Keratinocyte (primary cell): ENCODE measurements around the gene GPR62. TPM values are rescaled to one million over a fixed set of nuclear protein-coding genes. Genes with fewer than 3 reads are reported as not detected.
A peak's percentile ranks its signal among the peaks of the same experiment; 100 is the strongest.

Experiments used
- DNase-seq: peaks from one replicate; pipeline ENCODE4 v3.0.0-alpha.2; 2011; ENCODE audit warnings: low read depth, missing footprints, low spot score
- FAIRE-seq: peaks from 2 replicates; lab custom pipeline; 2011; peaks lifted over from hg19 to GRCh38; lab: Jason Lieb, UNC
- H2AFZ ChIP-seq: 2 replicates; pipeline ENCODE4 v1.6.0; 2012; ENCODE audit warnings: low read length, control low read depth, inconsistent platforms; ENCODE audit not compliant: control insufficient read depth
- H3K27ac ChIP-seq: 2 replicates; pipeline ENCODE4 v1.5.1; 2011; ENCODE audit warnings: low read length; ENCODE audit not compliant: control insufficient read depth, insufficient read depth
- H3K27me3 ChIP-seq: 3 replicates; pipeline ENCODE4 v1.6.0; 2011; ENCODE audit warnings: low read length; ENCODE audit not compliant: control insufficient read depth, insufficient read depth; ENCODE audit errors: extremely low read depth
- H3K36me3 ChIP-seq, 2 experiments: 2 replicates in 1 of 2; 3 replicates in 1 of 2; pipeline ENCODE4 v1.5.1; 2011; ENCODE audit warnings: low read length in 2 of 2, mild to moderate bottlenecking in 1 of 2; ENCODE audit not compliant: control insufficient read depth in 2 of 2, insufficient read depth in 2 of 2; ENCODE audit errors: extremely low read depth in 1 of 2
- H3K4me1 ChIP-seq: 3 replicates; pipeline ENCODE4 v1.5.1; 2011; ENCODE audit warnings: low read length; ENCODE audit not compliant: control insufficient read depth, insufficient read depth; ENCODE audit errors: extremely low read depth
- H3K4me2 ChIP-seq: 3 replicates; pipeline ENCODE4 v1.6.0; 2011; ENCODE audit warnings: low read depth, low read length; ENCODE audit not compliant: control insufficient read depth, insufficient read depth; ENCODE audit errors: extremely low read depth
- H3K4me3 ChIP-seq, 3 experiments: fragments of 200-600 bp in 1 of 3; sonication (generic) in 1 of 3; 2 replicates in 2 of 3; 3 replicates in 1 of 3; pipeline ENCODE4 v1.5.1; 2011 to 2016; ENCODE audit warnings: low read length in 3 of 3, mild to moderate bottlenecking in 3 of 3, control low read depth in 2 of 3, inconsistent platforms in 1 of 3, low read depth in 1 of 3, mixed read lengths in 1 of 3, mixed run types in 1 of 3, moderate library complexity in 1 of 3; ENCODE audit not compliant: control insufficient read depth in 2 of 3, insufficient read depth in 2 of 3; ENCODE audit errors: extremely low read depth in 1 of 3
- H3K79me2 ChIP-seq: 2 replicates; pipeline ENCODE4 v1.6.0; 2012; ENCODE audit warnings: low read length; ENCODE audit not compliant: control insufficient read depth, insufficient read depth
- H3K9ac ChIP-seq: 3 replicates; pipeline ENCODE4 v1.6.0; 2011; ENCODE audit warnings: low read length; ENCODE audit not compliant: control insufficient read depth, insufficient read depth; ENCODE audit errors: extremely low read depth
- H3K9me1 ChIP-seq: 3 replicates; pipeline ENCODE4 v1.6.0; 2011; ENCODE audit warnings: low read length; ENCODE audit not compliant: control insufficient read depth, insufficient read depth; ENCODE audit errors: extremely low read depth
- H3K9me3 ChIP-seq: 2 replicates; pipeline ENCODE4 v1.5.1; 2012; ENCODE audit warnings: low read depth, low read length; ENCODE audit not compliant: control insufficient read depth
- H4K20me1 ChIP-seq: 3 replicates; pipeline ENCODE4 v1.6.0; 2011; ENCODE audit warnings: low read length; ENCODE audit not compliant: control insufficient read depth, insufficient read depth; ENCODE audit errors: extremely low read depth
- CTCF ChIP-seq, 3 experiments: IDR thresholded peaks in 1 of 3; conservative IDR thresholded peaks in 1 of 3; optimal IDR thresholded peaks in 1 of 3; 2 replicates in 2 of 3; 3 replicates in 1 of 3; pipeline versions ENCODE3 to v1.5.1; 2011; ENCODE audit warnings: low read length in 3 of 3, mild to moderate bottlenecking in 3 of 3, moderate library complexity in 2 of 3, control low read depth in 1 of 3, inconsistent platforms in 1 of 3; ENCODE audit not compliant: insufficient read depth in 2 of 3; ENCODE audit errors: extremely low read depth in 1 of 3
- EZH2 ChIP-seq: IDR thresholded peaks from one replicate; pipeline ENCODE4 v1.6.1; 2012; ENCODE audit warnings: inconsistent platforms, mild to moderate bottlenecking, low read length, moderate library complexity
- dilution Hi-C: fragments of 300-500 bp; cut with MboI; formaldehyde crosslinking; loops from one replicate; pipeline ENCODE4 v1.7.0; 2020; ENCODE audit warnings: low sequenced_read_pairs; ENCODE audit not compliant: extremely low pct_ligation_motif_present
- polyA plus RNA-seq, 5 experiments: library from polyadenylated mRNA; depleted of rRNA in 3 of 5; stranded (reverse) in 3 of 5; stranded (forward) in 1 of 5; unstranded in 1 of 5; fragments of >200 nt; gene quantifications; 1 replicate in 1 of 5; 2 replicates in 3 of 5; 3 replicates in 1 of 5; pipeline versions ENCODE4 v1.2.1 to v1.2.3, GENCODE V29; 2011 to 2012; ENCODE audit warnings: missing spikeins in 2 of 5, low read depth in 1 of 5, low replicate concordance in 1 of 5
- small RNA-seq, 3 experiments: library from RNA; depleted of rRNA; stranded (forward); fragments of <200 nt; gene quantifications; one replicate each; pipeline ENCODE3, GENCODE V24; 2012; ENCODE audit warnings: low read depth in 3 of 3, low replicate concordance in 1 of 3; ENCODE audit not compliant: insufficient read length in 3 of 3

Gene GPR62
- polyA plus RNA-seq, 1 donor (not counting 4 experiments of a cell fraction or from before 2014, with no cell fraction given) = not detected

GRCh38 chr3:52006017-52006819, 51.0 kb downstream of the GPR62 start:
- H3K27me3 ChIP-seq = no peaks in the 10 kb centered on the region
- H3K4me1 ChIP-seq = peaks cover 24% of the 10 kb centered on the region
- no peak overlapping the region for H3K9ac ChIP-seq
- H3K4me3 ChIP-seq = no peak overlapping the region
- no peak for FAIRE-seq
- TF ChIP-seq CTCF (optimal IDR thresholded peaks at IDR 0.05 in 1 of 3, IDR thresholded peaks at IDR 0.05 in 1 of 3, conservative IDR thresholded peaks at IDR 0.05 in 1 of 3; ENCODE audit: extremely low read depth in 1 of 3, insufficient read depth in 2 of 3, low read length in 3 of 3) (no peak), EZH2 (no peak)
- H2AFZ ChIP-seq = peak overlapping the region; percentile 75
- no peak for DNase-seq
- no peaks in the 10 kb centered on the region for H3K9me3 ChIP-seq
- H3K9me1 ChIP-seq = no peaks in the 10 kb centered on the region
- H4K20me1 ChIP-seq = no peaks in the 10 kb centered on the region
- peak overlapping the region; percentile 41 for H3K4me2 ChIP-seq
- H3K79me2 ChIP-seq = no peaks in the 10 kb centered on the region
- dilution Hi-C loops = no loop called here
- H3K36me3 ChIP-seq = no peaks in the 10 kb centered on the region
- H3K27ac ChIP-seq = no peak overlapping the region

DNA sequence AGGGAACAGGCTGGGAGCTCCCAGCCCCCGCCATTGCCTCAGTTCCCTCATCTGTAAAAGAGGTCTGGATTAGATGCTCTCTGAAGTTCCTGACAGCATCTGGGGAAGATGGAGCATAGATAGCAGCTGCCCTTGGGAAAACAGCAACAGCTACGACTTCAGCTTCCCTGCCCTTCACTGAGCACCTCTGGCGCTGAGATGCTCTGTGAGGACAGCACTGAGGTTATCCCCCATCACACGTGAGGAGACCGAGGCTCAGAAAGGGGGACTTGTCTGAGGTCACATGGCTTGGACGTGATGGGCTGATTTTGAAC, 51.6 kb downstream of the GPR62 start:
- TF ChIP-seq CTCF (optimal IDR thresholded peaks at IDR 0.05 in 1 of 3, IDR thresholded peaks at IDR 0.05 in 1 of 3, conservative IDR thresholded peaks at IDR 0.05 in 1 of 3; ENCODE audit: extremely low read depth in 1 of 3, insufficient read depth in 2 of 3, low read length in 3 of 3) = no peak
- no peak for TF ChIP-seq EZH2
- Histone ChIP-seq H3K27me3 (no peaks in the 10 kb centered on the region), H3K9me3 (no peaks in the 10 kb centered on the region), H3K4me3 (no peak overlapping the region), H2AFZ (no peak overlapping the region), H3K79me2 (no peaks in the 10 kb centered on the region), H3K9ac (no peak overlapping the region), H3K4me1 (peaks cover 22% of the 10 kb centered on the region), H4K20me1 (no peaks in the 10 kb centered on the region), H3K27ac (no peak overlapping the region), H3K4me2 (no peak overlapping the region), H3K9me1 (no peaks in the 10 kb centered on the region), H3K36me3 (no peaks in the 10 kb centered on the region)
- FAIRE-seq (no peak), DNase-seq (no peak)
- dilution Hi-C loops = no loop called here

Small RNA genes within 50 kb of the gene (small RNA-seq; reads per million reads assigned to genes)
- gene AC115284.1 = 0 reads per million in 3 experiments

Other genes starting within 250 kb of the GPR62 start
- gene GRM2, start 248.3 kb upstream of the GPR62 start, polyA plus RNA-seq = 0.03 to 0.07 TPM (median 0.04 TPM) in 3 replicates
- not detected in 3 replicates for gene IQCF6, start 176.1 kb upstream of the GPR62 start, polyA plus RNA-seq
- gene IQCF2, start 93.8 kb upstream of the GPR62 start, polyA plus RNA-seq = not detected in 3 replicates
- gene IQCF5, start 79.8 kb upstream of the GPR62 start, polyA plus RNA-seq = not detected in 3 replicates
- gene IQCF1, start 52.0 kb upstream of the GPR62 start, polyA plus RNA-seq = 0.12 TPM in 1 of 3 replicates, not detected in the others
- 21.8 to 34.5 TPM (median 23.8 TPM) in 3 replicates for gene RRP9, start 13.5 kb upstream of the GPR62 start, polyA plus RNA-seq
- 5.4 to 9.3 TPM (median 6.4 TPM) in 3 replicates for gene PARP3, start 13.0 kb upstream of the GPR62 start, polyA plus RNA-seq
- 25.2 to 48.7 TPM (median 35.0 TPM) in 3 replicates for gene PCBP4, start 12.1 kb downstream of the GPR62 start, polyA plus RNA-seq
- 32.8 to 57.2 TPM (median 34.7 TPM) in 3 replicates for gene ABHD14B, start 18.7 kb downstream of the GPR62 start, polyA plus RNA-seq
- 6.9 to 10.6 TPM (median 7.5 TPM) in 3 replicates for gene ABHD14A, start 19.7 kb downstream of the GPR62 start, polyA plus RNA-seq
- 71.8 to 91.8 TPM (median 76.6 TPM) in 3 replicates for gene ACY1, start 28.2 kb downstream of the GPR62 start, polyA plus RNA-seq
- gene RPL29, start 40.5 kb downstream of the GPR62 start, polyA plus RNA-seq = 1,648 to 2,317 TPM (median 2,262 TPM) in 3 replicates
- 103 to 172 TPM (median 121 TPM) in 3 replicates for gene DUSP7, start 101.2 kb downstream of the GPR62 start, polyA plus RNA-seq
- 7.2 to 11.5 TPM (median 11.3 TPM) in 3 replicates for gene POC1A, start 199.0 kb downstream of the GPR62 start, polyA plus RNA-seq
- 54.6 to 109 TPM (median 74.1 TPM) in 3 replicates for gene ALAS1, start 242.8 kb downstream of the GPR62 start, polyA plus RNA-seq